ENCODE results near the gene FHL2.

DNA sequence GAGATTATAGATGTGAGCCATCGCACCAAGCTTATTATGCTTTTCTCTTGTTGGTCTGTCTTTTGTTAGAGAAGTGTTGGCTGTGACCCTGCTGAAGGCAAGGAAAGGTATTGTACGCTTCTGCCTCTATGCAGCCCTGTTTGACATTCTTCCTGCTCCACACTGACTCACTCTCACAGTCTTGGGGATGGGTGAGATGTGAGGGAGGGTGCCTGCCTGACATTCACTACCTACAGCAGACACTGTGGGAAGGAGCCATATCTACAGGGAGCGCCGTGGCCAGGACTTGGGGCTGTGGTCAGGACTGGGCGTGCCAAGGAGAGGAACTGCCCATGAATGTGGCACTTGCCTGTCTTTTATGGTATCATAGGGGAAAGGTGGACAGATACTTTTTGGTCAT, 43.9 kb upstream of the FHL2 start:
- TF ChIP-seq, protein P1, sequence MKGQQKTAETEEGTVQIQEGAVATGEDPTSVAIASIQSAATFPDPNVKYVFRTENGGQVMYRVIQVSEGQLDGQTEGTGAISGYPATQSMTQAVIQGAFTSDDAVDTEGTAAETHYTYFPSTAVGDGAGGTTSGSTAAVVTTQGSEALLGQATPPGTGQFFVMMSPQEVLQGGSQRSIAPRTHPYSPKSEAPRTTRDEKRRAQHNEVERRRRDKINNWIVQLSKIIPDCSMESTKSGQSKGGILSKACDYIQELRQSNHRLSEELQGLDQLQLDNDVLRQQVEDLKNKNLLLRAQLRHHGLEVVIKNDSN (CRISPR knock-in tag; IDR thresholded peaks at IDR 0.05), result no peak
- TF ChIP-seq TCF7 (CRISPR knock-in tag; IDR thresholded peaks at IDR 0.05; ENCODE audit: low read depth), result no peak
- TF ChIP-seq, protein P2, sequence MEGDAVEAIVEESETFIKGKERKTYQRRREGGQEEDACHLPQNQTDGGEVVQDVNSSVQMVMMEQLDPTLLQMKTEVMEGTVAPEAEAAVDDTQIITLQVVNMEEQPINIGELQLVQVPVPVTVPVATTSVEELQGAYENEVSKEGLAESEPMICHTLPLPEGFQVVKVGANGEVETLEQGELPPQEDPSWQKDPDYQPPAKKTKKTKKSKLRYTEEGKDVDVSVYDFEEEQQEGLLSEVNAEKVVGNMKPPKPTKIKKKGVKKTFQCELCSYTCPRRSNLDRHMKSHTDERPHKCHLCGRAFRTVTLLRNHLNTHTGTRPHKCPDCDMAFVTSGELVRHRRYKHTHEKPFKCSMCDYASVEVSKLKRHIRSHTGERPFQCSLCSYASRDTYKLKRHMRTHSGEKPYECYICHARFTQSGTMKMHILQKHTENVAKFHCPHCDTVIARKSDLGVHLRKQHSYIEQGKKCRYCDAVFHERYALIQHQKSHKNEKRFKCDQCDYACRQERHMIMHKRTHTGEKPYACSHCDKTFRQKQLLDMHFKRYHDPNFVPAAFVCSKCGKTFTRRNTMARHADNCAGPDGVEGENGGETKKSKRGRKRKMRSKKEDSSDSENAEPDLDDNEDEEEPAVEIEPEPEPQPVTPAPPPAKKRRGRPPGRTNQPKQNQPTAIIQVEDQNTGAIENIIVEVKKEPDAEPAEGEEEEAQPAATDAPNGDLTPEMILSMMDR (IDR thresholded peaks at IDR 0.05), result no peak
- TF ChIP-seq, protein P3, sequence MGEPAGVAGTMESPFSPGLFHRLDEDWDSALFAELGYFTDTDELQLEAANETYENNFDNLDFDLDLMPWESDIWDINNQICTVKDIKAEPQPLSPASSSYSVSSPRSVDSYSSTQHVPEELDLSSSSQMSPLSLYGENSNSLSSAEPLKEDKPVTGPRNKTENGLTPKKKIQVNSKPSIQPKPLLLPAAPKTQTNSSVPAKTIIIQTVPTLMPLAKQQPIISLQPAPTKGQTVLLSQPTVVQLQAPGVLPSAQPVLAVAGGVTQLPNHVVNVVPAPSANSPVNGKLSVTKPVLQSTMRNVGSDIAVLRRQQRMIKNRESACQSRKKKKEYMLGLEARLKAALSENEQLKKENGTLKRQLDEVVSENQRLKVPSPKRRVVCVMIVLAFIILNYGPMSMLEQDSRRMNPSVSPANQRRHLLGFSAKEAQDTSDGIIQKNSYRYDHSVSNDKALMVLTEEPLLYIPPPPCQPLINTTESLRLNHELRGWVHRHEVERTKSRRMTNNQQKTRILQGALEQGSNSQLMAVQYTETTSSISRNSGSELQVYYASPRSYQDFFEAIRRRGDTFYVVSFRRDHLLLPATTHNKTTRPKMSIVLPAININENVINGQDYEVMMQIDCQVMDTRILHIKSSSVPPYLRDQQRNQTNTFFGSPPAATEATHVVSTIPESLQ (CRISPR knock-in tag; IDR thresholded peaks at IDR 0.05), result no peak
- TF ChIP-seq ZNF396 (CRISPR knock-in tag; IDR thresholded peaks at IDR 0.05; ENCODE audit: borderline replicate concordance), result no peak
- TF ChIP-seq JUN (CRISPR knock-in tag; IDR thresholded peaks at IDR 0.05), result no peak
- TF ChIP-seq CBFB (CRISPR knock-in tag; IDR thresholded peaks at IDR 0.05; ENCODE audit: low read depth), result no peak
- TF ChIP-seq ZNF121 (CRISPR knock-in tag; IDR thresholded peaks at IDR 0.05), result no peak
- TF ChIP-seq, protein P4, sequence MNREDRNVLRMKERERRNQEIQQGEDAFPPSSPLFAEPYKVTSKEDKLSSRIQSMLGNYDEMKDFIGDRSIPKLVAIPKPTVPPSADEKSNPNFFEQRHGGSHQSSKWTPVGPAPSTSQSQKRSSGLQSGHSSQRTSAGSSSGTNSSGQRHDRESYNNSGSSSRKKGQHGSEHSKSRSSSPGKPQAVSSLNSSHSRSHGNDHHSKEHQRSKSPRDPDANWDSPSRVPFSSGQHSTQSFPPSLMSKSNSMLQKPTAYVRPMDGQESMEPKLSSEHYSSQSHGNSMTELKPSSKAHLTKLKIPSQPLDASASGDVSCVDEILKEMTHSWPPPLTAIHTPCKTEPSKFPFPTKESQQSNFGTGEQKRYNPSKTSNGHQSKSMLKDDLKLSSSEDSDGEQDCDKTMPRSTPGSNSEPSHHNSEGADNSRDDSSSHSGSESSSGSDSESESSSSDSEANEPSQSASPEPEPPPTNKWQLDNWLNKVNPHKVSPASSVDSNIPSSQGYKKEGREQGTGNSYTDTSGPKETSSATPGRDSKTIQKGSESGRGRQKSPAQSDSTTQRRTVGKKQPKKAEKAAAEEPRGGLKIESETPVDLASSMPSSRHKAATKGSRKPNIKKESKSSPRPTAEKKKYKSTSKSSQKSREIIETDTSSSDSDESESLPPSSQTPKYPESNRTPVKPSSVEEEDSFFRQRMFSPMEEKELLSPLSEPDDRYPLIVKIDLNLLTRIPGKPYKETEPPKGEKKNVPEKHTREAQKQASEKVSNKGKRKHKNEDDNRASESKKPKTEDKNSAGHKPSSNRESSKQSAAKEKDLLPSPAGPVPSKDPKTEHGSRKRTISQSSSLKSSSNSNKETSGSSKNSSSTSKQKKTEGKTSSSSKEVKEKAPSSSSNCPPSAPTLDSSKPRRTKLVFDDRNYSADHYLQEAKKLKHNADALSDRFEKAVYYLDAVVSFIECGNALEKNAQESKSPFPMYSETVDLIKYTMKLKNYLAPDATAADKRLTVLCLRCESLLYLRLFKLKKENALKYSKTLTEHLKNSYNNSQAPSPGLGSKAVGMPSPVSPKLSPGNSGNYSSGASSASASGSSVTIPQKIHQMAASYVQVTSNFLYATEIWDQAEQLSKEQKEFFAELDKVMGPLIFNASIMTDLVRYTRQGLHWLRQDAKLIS (CRISPR knock-in tag; IDR thresholded peaks at IDR 0.05; ENCODE audit: borderline replicate concordance), result no peak
- no peak for TF ChIP-seq KAT7 (CRISPR knock-in tag; IDR thresholded peaks at IDR 0.05; ENCODE audit: borderline replicate concordance)
- TF ChIP-seq, protein P5, sequence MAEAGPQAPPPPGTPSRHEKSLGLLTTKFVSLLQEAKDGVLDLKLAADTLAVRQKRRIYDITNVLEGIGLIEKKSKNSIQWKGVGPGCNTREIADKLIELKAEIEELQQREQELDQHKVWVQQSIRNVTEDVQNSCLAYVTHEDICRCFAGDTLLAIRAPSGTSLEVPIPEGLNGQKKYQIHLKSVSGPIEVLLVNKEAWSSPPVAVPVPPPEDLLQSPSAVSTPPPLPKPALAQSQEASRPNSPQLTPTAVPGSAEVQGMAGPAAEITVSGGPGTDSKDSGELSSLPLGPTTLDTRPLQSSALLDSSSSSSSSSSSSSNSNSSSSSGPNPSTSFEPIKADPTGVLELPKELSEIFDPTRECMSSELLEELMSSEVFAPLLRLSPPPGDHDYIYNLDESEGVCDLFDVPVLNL (CRISPR knock-in tag; IDR thresholded peaks at IDR 0.05; ENCODE audit: borderline replicate concordance, low read depth), result no peak
- TF ChIP-seq SP1 (CRISPR knock-in tag; conservative IDR thresholded peaks at IDR 0.05), result no peak
- TF ChIP-seq PRRX2 (CRISPR knock-in tag; IDR thresholded peaks at IDR 0.05), result no peak
- no peak for TF ChIP-seq NR3C1 (CRISPR knock-in tag; conservative IDR thresholded peaks at IDR 0.05; ENCODE audit: low read depth)

Measured in WTC11 (cell line).